ENCODE results near the gene PPEF1. TPM values are rescaled to one million over a fixed set of nuclear protein-coding genes. Genes with fewer than 3 reads are reported as not detected.
"Not testable (repeated sequence)": the region's sequence is repeated elsewhere in the genome, so short reads cannot be mapped to it uniquely, and the experiment has no call there.

PPEF1 gene
- polyA plus RNA-seq, 4 donors: 0.10 to 0.34 TPM; not detected in 2

GRCh38 chrX:18797141-18797540, 89.7 kb downstream of the PPEF1 start:
- H3K27me3 ChIP-seq (ENCODE audit: control insufficient read depth in 3 of 3, insufficient read depth in 3 of 3, low read length in 3 of 3): no peaks in the 10 kb centered on the region
- H3K4me1 ChIP-seq (ENCODE audit: control insufficient read depth in 3 of 3, insufficient read depth in 2 of 3, low read depth in 1 of 3, low read length in 2 of 3): no peaks in the 10 kb centered on the region
- no peak overlapping the region for H3K27ac ChIP-seq (ENCODE audit: low read depth in 1 of 3, low read length in 2 of 3)
- no peak for FAIRE-seq
- WGBS, 3 donors: 71 to 76% (median 75%) methylated on average over 2 of the region's 2 CpGs
- H3K9me3 ChIP-seq (ENCODE audit: control insufficient read depth in 2 of 2, insufficient read depth in 1 of 2, low read depth in 1 of 2, low read length in 1 of 2): no peaks in the 10 kb centered on the region
- no peak overlapping the region for H3K4me3 ChIP-seq (ENCODE audit: low read depth in 1 of 3, low read length in 3 of 3)
- no peak for DNase-seq
- H3K36me3 ChIP-seq (ENCODE audit: control insufficient read depth in 3 of 3, insufficient read depth in 2 of 3, low read depth in 1 of 3, low read length in 3 of 3): no peaks in the 10 kb centered on the region

GRCh38 chrX:18799911-18800310, 92.5 kb downstream of the PPEF1 start:
- H3K4me3 ChIP-seq (ENCODE audit: low read depth in 1 of 3, low read length in 3 of 3): no peak overlapping the region
- H3K9me3 ChIP-seq (ENCODE audit: control insufficient read depth in 2 of 2, insufficient read depth in 1 of 2, low read depth in 1 of 2, low read length in 1 of 2): no peaks in the 10 kb centered on the region
- no peak overlapping the region for H3K27ac ChIP-seq (ENCODE audit: low read depth in 1 of 3, low read length in 2 of 3)
- H3K4me1 ChIP-seq (ENCODE audit: control insufficient read depth in 3 of 3, insufficient read depth in 2 of 3, low read depth in 1 of 3, low read length in 2 of 3): no peaks in the 10 kb centered on the region
- no peaks in the 10 kb centered on the region for H3K36me3 ChIP-seq (ENCODE audit: control insufficient read depth in 3 of 3, insufficient read depth in 2 of 3, low read depth in 1 of 3, low read length in 3 of 3)
- DNase-seq (no peak), FAIRE-seq (no peak)
- 67 to 78% (median 69%) methylated on average over 2 of the region's 2 CpGs for WGBS, 3 donors
- H3K27me3 ChIP-seq (ENCODE audit: control insufficient read depth in 3 of 3, insufficient read depth in 3 of 3, low read length in 3 of 3): no peaks in the 10 kb centered on the region

GRCh38 chrX:18809641-18810040, 102.2 kb downstream of the PPEF1 start:
- H3K9me3 ChIP-seq (ENCODE audit: control insufficient read depth in 2 of 2, insufficient read depth in 1 of 2, low read depth in 1 of 2, low read length in 1 of 2): no peaks in the 10 kb centered on the region
- no peak for FAIRE-seq

GRCh38 chrX:18810416-18810815, 103.0 kb downstream of the PPEF1 start:
- 65 to 72% (median 70%) methylated on average over 2 of the region's 2 CpGs for WGBS, 3 donors
- DNase-seq: no peak
- no peaks in the 10 kb centered on the region for H3K36me3 ChIP-seq (ENCODE audit: control insufficient read depth in 3 of 3, insufficient read depth in 2 of 3, low read depth in 1 of 3, low read length in 3 of 3)
- no peak for FAIRE-seq
- no peak overlapping the region for H3K27ac ChIP-seq (ENCODE audit: low read depth in 1 of 3, low read length in 2 of 3)
- H3K9me3 ChIP-seq (ENCODE audit: control insufficient read depth in 2 of 2, insufficient read depth in 1 of 2, low read depth in 1 of 2, low read length in 1 of 2): no peaks in the 10 kb centered on the region
- no peaks in the 10 kb centered on the region for H3K27me3 ChIP-seq (ENCODE audit: control insufficient read depth in 3 of 3, insufficient read depth in 3 of 3, low read length in 3 of 3)
- no peak overlapping the region for H3K4me3 ChIP-seq (ENCODE audit: low read depth in 1 of 3, low read length in 3 of 3)
- H3K4me1 ChIP-seq (ENCODE audit: control insufficient read depth in 3 of 3, insufficient read depth in 2 of 3, low read depth in 1 of 3, low read length in 2 of 3): no peaks in the 10 kb centered on the region

More at GRCh38 chrX:18809641-18810040, 102.2 kb downstream of the PPEF1 start:
- Histone ChIP-seq H3K36me3 (ENCODE audit: control insufficient read depth in 3 of 3, insufficient read depth in 2 of 3, low read depth in 1 of 3, low read length in 3 of 3) (no peaks in the 10 kb centered on the region), H3K4me1 (ENCODE audit: control insufficient read depth in 3 of 3, insufficient read depth in 2 of 3, low read depth in 1 of 3, low read length in 2 of 3) (no peaks in the 10 kb centered on the region), H3K4me3 (ENCODE audit: low read depth in 1 of 3, low read length in 3 of 3) (no peak overlapping the region), H3K27ac (ENCODE audit: low read depth in 1 of 3, low read length in 2 of 3) (no peak overlapping the region), H3K27me3 (ENCODE audit: control insufficient read depth in 3 of 3, insufficient read depth in 3 of 3, low read length in 3 of 3) (no peaks in the 10 kb centered on the region)
- DNase-seq: no peak

- WGBS, 3 donors: 81 to 89% (median 87%) methylated on average over 2 of the region's 2 CpGs
- FAIRE-seq (no peak), DNase-seq (no peak)
- Histone ChIP-seq H3K4me1 (ENCODE audit: control insufficient read depth in 3 of 3, insufficient read depth in 2 of 3, low read depth in 1 of 3, low read length in 2 of 3) (no peaks in the 10 kb centered on the region), H3K27ac (ENCODE audit: low read depth in 1 of 3, low read length in 2 of 3) (no peak overlapping the region), H3K27me3 (ENCODE audit: control insufficient read depth in 3 of 3, insufficient read depth in 3 of 3, low read length in 3 of 3) (no peaks in the 10 kb centered on the region), H3K4me3 (ENCODE audit: low read depth in 1 of 3, low read length in 3 of 3) (no peak overlapping the region), H3K9me3 (ENCODE audit: control insufficient read depth in 2 of 2, insufficient read depth in 1 of 2, low read depth in 1 of 2, low read length in 1 of 2) (peaks cover 0 to 3% of the 10 kb centered on the region in 2 donors), H3K36me3 (ENCODE audit: control insufficient read depth in 3 of 3, insufficient read depth in 2 of 3, low read depth in 1 of 3, low read length in 3 of 3) (no peaks in the 10 kb centered on the region)
Measured at GRCh38 chrX:18825375-18825774, 117.9 kb downstream of the PPEF1 start.

GRCh38 chrX:18828832-18829404, 121.5 kb downstream of the PPEF1 start:
- Histone ChIP-seq H3K9me3 (ENCODE audit: control insufficient read depth in 2 of 2, insufficient read depth in 1 of 2, low read depth in 1 of 2, low read length in 1 of 2) (peaks cover 0 to 3% of the 10 kb centered on the region in 2 donors), H3K36me3 (ENCODE audit: control insufficient read depth in 3 of 3, insufficient read depth in 2 of 3, low read depth in 1 of 3, low read length in 3 of 3) (no peaks in the 10 kb centered on the region), H3K4me1 (ENCODE audit: control insufficient read depth in 3 of 3, insufficient read depth in 2 of 3, low read depth in 1 of 3, low read length in 2 of 3) (no peaks in the 10 kb centered on the region), H3K27me3 (ENCODE audit: control insufficient read depth in 3 of 3, insufficient read depth in 3 of 3, low read length in 3 of 3) (no peaks in the 10 kb centered on the region), H3K4me3 (ENCODE audit: low read depth in 1 of 3, low read length in 3 of 3) (no peak overlapping the region), H3K27ac (ENCODE audit: low read depth in 1 of 3, low read length in 2 of 3) (no peak overlapping the region)
- 76 to 82% (median 81%) methylated on average over 1 of the region's 1 CpG for whole genome bisulfite sequencing, 3 donors
- DNase-seq (no peak), FAIRE-seq (no peak)

- no peaks in the 10 kb centered on the region for H3K36me3 ChIP-seq (ENCODE audit: control insufficient read depth in 3 of 3, insufficient read depth in 2 of 3, low read depth in 1 of 3, low read length in 3 of 3)
- DNase-seq (no peak), FAIRE-seq (no peak)
- H3K27me3 ChIP-seq (ENCODE audit: control insufficient read depth in 3 of 3, insufficient read depth in 3 of 3, low read length in 3 of 3): no peaks in the 10 kb centered on the region
- H3K27ac ChIP-seq (ENCODE audit: low read depth in 1 of 3, low read length in 2 of 3): no peak overlapping the region
- H3K4me1 ChIP-seq (ENCODE audit: control insufficient read depth in 3 of 3, insufficient read depth in 2 of 3, low read depth in 1 of 3, low read length in 2 of 3): no peaks in the 10 kb centered on the region
- peaks cover 0 to 3% of the 10 kb centered on the region in 2 donors for H3K9me3 ChIP-seq (ENCODE audit: control insufficient read depth in 2 of 2, insufficient read depth in 1 of 2, low read depth in 1 of 2, low read length in 1 of 2)
- 72 to 77% (median 73%) methylated on average over 17 to 22 of the region's 22 CpGs for WGBS, 3 donors
- no peak overlapping the region for H3K4me3 ChIP-seq (ENCODE audit: low read depth in 1 of 3, low read length in 3 of 3)
Measured at GRCh38 chrX:18833071-18833731, 125.8 kb downstream of the PPEF1 start.

- not testable (repeated sequence) for H3K27ac ChIP-seq (ENCODE audit: low read depth in 1 of 3, low read length in 2 of 3); H3K27me3 ChIP-seq (ENCODE audit: control insufficient read depth in 3 of 3, insufficient read depth in 3 of 3, low read length in 3 of 3); H3K4me3 ChIP-seq (ENCODE audit: low read depth in 1 of 3, low read length in 3 of 3); H3K4me1 ChIP-seq (ENCODE audit: control insufficient read depth in 3 of 3, insufficient read depth in 2 of 3, low read depth in 1 of 3, low read length in 2 of 3); DNase-seq; H3K36me3 ChIP-seq (ENCODE audit: control insufficient read depth in 3 of 3, insufficient read depth in 2 of 3, low read depth in 1 of 3, low read length in 3 of 3); FAIRE-seq; H3K9me3 ChIP-seq (ENCODE audit: control insufficient read depth in 2 of 2, insufficient read depth in 1 of 2, low read depth in 1 of 2, low read length in 1 of 2)
- 71 to 87% (median 85%) methylated on average over 3 of the region's 3 CpGs for WGBS, 3 donors
Measured at GRCh38 chrX:18847901-18848300, 140.5 kb downstream of the PPEF1 start.
